IPS DF 4.7 (cell line): ENCODE measurements around the gene TMEM259.
"Not testable (repeated sequence)": the region's sequence is repeated elsewhere in the genome, so short reads cannot be mapped to it uniquely, and the experiment has no call there.

Experiments used
- DNase-seq: peaks from one replicate; pipeline ENCODE4 v3.0.0-alpha.2; 2013; ENCODE audit warnings: low spot score; ENCODE audit errors: extremely low read depth

The TMEM259 gene

DNA sequence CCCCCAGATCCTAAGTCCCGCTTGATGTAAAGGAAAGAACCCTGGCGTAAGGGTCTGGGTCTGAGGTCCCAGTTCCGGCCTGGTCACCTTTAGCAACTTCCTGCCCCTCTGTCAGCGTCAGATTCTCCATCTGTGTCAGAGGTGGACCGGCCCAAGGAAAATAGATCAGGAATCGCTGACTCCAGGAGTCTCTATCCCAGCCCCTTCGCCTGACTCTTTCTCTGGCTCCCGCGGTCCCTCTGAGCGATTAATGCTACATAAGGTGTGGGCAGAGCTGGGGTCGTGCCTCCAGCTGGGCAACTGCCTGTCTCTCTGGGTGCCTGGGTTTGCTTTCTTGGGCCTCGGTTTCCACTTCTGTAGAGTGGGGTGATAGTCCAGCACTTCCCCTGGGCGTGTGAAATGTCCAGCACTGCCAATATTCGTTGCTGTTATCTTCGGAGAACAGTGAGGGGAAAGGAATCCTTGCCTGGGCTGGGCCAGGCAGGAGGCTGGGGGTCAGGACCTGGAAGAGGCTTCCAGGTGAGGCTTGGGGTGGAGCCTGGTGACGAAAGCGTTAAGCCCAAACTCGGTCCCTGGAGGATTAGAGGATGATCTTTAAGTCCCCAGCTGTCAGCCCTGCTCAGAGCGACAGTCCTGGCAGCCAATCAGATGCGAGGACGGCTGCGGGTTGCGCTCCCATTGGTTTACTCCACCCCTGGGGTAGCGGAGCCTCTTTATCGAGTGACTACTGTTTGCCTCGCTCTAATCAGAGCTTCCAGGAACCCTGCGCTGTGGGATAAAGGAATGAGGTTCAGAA is 19.8 kb upstream of the TMEM259 start:
- no peak for DNase-seq

DNA sequence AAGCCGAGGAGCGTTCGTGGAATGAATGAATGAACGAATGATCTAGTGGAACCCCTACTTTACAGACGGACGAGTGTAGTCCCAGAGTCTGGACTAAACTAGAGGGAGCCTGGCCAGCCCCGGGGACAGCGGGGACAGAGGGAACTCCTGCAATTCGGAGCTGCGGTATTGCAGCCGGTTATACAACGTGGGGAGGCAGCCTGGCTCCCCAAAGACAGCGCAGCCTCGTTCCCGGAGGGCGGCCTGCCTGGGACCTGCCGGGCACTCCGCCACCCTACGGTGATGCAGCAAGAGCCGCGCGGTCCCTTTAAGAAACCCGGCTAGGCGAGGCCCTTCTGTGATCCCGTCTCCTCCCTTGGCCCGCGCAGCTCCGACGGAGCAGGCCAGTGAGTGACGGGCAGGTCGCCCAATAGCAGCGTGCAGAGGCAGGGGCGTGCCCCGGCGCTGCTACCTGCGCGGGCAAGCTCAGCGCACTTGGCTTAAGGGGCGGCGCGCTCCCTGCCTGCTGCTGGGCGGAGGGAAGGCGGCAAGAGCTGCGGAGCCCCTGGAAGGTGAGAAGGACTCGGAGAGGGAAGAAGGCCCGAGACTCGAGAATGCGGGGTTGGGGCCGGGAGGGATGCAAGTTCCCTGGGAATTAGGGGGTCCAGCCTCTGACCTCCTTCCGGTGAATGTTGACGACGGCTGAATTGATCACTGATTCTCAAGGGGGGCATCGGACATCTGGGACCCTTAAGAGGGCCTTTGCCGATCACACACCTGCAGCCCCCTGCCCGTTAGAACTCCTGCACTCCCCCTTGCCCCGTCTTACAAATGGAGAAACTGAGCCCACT is 18.9 kb upstream of the TMEM259 start, which contains the start of gene ABCA7:
TSS of gene ABCA7 (plus strand) at position 462 of the 830 bp plus-strand sequence. CDS start 1,255 bp downstream, outside the sequence.
- peak; percentile 94 for DNase-seq

DNA sequence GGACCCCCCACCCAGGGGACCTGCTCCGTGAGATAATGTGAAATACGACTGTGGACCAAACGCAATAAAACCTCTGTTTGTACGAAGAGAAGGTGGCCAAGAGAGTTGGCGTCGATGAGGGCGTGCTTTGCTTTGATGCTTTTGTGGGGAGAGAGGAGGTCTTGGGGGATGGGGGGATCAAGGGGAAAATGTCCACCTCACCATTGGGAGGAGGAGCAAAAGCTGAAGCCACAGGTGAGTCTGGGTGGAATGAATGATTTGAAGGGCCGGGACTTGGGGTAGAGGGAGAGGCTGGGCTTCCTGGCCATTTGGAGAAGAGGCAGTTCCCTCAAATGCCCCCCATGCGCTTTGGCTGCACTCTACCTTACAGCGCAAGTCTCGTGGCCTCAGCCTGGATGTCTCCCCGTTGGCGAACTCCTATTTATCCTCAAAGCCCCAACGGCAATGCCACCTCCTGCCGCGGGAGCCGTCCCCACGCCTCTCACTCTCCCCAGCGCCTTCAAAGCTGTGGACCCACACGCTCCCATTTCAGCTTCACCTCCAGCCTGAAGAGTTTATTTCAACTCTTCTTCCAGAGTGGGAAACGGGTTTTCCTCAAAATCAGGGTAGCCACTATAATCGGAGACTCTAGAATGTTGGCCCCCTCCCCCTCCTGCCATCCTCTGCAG is 18.2 kb upstream of the TMEM259 start:
- no peak for DNase-seq

DNA sequence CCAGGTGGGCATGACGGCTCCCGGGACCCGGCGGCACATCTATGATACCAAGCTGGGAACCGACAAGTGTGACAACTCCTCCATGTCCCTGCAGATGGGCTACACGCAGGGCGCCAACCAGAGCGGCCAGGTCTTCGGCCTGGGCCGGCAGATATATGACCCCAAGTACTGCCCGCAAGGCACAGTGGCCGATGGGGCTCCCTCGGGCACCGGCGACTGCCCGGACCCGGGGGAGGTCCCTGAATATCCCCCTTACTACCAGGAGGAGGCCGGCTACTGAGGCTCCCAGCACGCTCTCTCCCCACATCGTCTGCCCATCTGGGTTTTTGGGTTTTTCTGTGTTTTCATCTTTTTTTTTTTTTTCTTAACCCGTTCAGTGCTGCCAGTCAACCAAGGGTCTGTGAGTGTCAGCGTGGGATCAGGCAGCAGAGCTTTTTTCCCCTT is 16.7 kb upstream of the TMEM259 start:
- no peak for DNase-seq

DNA sequence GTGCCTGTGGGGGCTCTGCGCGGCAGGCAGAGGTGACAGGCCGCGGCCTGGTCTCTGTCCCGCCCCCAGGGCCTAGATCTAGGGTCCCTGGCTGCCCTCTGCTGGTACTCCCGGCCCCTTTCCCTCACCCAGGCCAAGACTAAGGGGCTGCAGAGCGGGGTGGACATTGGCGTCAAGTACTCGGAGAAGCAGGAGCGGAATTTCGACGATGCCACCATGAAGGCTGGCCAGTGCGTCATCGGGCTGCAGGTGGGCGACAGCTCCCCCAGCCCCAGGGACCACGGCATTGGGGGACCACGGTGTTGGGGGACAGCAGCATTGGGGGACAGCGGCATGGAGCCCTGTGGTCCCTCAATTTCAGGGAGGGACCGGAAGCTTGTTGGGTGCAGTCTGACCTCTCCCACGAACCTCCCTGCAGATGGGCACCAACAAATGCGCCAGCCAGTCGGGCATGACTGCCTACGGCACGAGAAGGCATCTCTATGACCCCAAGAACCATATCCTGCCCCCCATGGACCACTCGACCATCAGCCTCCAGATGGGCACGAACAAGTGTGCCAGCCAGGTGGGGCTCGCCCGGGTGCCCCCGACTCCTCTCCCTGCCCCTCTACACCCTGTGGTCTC is 15.2 kb upstream of the TMEM259 start:
- DNase-seq, result no peak

DNA sequence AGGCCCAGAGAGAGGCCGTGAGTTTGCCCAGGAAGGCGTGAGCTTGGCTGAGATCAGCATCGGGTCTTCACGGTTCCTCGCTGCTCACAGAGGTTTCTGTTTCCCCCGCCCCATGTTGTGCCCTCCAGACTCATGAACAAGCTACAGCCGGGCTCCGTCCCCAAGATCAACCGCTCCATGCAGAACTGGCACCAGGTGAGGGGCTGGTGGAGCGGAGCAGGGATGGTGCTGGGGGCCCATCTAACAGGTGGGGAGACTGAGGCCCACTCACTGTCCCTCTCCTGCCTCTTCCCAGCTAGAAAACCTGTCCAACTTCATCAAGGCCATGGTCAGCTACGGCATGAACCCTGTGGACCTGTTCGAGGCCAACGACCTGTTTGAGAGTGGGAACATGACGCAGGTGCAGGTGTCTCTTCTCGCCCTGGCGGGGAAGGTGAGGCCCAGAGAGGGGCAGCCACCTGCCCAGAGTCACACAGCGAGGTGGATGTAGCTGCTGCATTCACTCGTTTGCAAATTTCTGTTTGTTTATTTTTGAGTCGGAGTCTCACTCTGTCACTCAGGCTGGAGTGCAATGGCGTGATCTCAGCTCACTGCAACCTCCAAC is 11.4 kb upstream of the TMEM259 start:
- DNase-seq, result no peak

DNA sequence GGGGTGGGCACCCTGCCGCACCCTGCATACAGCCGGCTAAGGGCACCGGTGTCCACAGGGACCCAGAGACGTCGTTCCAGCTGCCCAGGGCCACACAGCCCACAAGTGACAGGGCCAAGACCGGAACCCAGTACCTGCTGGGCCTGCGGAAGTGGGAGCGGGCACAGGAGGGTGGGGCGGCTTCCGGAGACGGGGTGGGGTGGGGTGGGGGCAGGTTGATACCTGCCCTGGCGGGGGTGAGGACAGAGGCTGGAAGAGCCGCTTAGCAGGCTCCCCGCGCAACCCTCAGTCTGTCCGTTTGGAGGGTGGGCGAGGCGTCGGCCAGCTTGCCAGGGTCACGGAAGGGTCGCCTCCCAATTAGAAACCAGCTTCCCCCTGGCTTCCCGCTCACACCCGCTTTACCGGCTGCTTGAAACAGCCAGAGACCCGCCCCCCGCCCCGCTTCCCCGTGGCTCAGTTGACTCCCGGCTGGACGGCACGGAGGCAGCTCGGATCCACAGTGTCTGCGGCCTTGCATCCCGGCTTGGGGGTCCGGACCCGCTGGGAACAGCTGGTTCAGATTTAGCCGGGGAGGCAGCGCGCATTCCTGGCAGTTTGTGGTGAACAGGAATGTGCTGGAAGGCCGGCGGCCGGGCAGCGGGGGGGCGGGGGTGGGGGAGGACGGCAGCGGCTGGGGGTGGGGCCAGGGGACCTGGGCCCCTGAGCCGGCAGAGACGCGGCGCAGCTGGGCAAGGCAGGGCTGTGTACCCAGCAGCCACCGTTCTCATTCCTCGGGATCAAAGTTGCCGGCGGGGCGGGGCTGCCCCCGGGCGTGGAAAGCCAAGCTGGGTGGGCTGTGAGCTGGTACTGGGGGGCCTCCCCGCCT is 7.4 kb upstream of the TMEM259 start:
- DNase-seq, result no peak

DNA sequence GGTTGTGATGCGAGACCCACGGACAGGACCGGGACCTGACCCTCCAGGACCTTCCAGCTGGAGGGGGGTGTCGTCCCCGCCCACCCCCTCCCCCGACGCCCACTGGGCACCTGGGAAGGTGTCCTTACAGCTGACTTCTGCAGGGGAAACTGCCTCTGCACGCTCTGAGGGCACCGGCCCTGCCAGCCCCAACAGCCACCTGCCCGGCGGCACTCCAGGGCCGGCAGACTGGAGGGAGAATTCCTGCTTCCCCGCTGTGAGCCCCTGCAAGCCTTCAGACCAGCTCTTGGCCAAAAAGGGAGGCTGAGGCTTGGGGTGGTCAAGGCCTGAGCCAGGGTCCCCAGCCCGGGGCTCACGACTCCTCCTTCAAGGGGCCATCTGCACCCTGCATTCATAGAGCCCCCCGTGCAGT is 6.7 kb upstream of the TMEM259 start:
- DNase-seq, result no peak

DNA sequence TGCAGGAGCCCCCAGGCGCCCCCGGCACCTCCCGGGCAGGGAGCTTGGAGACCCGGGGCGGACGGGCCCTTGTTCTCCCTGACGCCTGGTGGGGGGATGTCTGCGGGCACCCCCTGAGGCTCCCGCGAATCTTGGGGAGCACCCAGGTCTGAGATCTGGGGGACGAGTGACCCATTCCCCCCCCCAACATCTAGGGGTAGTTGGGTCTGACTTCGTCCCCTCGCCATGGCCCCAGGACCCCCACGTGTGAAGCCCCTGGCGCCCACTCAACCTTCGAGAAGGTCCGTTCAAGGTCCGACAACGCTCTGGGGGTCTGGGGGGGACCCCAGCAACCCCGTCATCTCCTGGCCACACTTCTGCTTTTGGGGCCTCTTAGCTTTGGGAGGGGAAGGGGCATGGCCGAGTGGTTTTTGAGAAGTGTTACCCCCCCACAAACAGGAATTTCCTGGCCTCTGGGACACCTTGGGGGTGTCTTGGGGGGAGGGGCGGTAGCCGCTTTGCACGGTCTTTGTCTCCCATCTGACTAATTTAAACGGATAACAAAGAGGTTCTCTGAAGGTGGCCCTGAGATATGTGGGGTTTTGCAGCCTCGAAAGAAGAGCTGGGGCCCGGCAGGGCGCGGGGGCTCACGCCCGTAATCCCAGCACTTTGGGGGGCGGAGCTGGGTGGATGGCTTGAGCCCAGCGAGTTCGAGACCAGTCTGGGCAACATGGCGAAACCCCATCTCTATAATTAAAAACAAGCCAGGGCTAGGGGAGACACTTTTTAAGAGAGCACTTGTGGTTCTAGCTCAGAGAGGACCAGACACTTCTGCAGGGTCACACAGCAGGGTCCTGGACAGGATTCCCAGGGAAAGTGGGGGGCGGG is 6.1 kb upstream of the TMEM259 start:
- DNase-seq, result no peak

DNA sequence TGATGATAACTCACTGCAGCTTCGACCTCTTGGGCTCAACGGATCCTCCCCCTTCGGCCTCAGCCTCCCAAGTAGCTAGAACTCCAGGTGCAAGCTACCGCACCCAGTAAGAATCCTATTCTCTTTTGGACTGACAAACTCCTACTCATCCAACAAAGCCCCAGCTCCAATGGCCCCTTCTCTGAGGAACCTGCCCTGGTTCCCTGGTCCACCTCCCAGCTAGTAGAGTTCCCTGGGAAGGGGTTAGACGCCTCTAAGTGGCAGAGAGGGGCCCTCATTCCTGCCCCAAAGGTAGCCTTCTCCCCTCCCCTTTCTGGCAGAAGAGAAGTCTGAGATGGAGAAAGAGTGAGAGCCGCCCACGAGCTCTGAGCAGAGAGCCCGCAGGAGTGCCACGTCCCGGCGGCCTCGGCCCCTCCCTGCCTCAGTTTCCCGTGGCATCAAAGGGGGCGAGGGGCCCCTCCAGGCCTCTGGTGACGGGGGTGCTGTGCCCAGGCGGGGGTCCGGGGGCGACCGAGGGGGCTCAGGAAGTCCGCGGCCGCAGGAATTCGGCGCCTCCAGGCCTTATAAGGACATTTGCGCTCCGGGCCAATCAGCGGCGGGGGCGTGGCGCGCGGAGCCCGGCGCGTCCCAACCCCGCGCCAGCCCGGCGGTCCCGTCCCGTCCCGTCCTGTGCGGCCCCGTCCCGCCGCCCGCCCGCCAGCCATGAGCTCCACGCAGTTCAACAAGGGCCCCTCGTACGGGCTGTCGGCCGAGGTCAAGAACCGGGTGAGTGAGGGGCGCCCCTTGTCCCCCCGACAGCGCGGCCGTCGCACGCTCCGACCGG is 5.2 kb upstream of the TMEM259 start, which contains the start of gene CNN2:
TSS of gene CNN2 (plus strand) at position 649 of the 823 bp plus-strand sequence. CDS start at position 703, 54 bp downstream.
- DNase-seq, result no peak

DNA sequence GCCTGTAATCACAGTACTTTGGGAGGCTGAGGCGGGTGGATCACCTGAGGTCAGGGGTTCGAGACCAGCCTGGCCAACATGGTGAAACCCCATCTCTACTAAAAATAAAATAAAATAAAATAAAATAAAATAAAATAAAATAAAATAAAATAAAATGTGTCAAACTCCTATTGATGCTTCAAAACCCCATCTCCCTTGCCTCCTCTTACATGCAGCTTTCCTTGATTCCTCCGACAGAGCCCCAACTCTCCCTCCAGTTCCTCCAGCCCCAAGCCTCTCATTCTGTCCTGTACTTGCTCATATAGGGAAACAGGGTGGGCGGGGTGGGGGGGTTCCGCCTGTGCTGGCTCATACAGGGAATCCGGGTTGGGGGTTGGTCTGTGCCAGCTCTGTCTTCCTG is 4.2 kb upstream of the TMEM259 start:
- DNase-seq, result not testable (repeated sequence)

DNA sequence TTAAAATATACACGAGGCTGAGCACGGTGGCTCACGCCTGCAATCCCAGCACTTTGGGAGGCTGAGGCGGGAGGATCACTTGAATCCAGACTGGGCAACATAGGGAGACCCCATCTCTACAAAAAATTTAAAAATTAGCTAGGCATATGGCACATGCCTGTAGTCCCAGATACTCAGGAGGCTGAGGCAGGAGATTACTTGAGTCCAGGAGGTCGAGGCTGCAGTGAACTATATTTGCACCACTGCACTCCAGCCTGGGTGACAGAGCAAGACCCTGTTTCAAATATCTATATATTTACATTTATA is 2.9 kb upstream of the TMEM259 start:
- DNase-seq, result not testable (repeated sequence)

DNA sequence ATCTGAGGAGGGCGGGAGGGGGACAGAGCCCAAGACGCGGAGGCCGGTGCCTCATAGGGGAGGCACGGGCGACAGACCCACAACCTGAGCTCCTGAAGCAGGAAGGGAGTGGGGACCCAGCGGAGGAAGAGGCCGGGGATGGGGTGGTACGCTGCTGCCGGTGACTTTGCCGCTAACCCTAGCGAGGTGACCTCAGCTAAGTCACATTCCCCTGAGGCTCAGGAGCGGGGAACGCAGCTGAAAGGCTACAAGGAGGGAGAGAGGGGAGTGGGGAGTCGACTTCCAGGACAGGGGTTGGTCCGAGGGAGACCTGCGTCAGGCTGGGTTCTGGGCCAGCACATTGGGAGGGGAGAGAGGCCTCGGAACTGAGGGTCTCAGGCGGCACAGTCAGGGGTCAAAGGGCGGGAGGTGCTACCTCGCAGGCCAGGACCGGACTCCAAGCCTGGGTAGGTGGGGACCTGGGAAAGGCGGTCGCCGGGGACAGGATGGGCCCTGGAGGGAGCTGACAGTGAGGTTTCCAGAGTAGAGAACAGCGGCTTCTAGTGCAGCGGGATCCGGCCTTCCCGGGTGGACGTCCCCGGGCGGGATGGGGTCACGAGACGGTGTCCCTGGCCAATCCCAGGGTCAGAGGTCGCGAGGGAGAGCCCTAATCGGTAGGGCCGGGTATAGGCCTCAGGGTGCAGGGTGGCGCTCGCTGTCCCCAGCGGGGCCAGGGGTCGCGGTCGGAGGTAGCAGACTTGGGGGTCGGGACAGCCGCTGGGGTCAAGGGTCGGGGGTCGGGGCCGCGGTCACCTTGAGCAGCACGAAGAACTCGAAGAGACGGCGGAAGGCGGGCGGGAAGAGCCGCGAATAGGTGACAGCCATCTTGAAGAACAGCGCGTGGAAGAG is 699 bp downstream of the TMEM259 start:
- no peak for DNase-seq

DNA sequence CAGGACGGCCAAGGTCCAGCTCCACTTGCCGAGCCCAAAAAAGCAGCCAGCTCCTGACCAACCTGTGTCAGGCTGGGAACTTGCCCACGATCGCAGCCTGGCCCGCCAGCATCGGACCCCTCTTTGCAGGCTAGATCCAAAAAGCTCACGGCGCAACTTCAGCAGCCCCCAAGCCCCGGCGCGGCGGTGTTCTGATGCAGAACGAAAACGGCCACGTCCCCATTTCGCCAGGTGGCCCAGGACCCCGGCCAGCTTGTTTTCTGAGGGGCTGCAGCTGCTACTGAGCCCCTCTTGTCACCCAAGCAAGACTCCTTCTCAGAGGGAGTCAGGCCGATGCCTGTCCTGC is 1.3 kb downstream of the TMEM259 start:
- DNase-seq, result no peak

DNA sequence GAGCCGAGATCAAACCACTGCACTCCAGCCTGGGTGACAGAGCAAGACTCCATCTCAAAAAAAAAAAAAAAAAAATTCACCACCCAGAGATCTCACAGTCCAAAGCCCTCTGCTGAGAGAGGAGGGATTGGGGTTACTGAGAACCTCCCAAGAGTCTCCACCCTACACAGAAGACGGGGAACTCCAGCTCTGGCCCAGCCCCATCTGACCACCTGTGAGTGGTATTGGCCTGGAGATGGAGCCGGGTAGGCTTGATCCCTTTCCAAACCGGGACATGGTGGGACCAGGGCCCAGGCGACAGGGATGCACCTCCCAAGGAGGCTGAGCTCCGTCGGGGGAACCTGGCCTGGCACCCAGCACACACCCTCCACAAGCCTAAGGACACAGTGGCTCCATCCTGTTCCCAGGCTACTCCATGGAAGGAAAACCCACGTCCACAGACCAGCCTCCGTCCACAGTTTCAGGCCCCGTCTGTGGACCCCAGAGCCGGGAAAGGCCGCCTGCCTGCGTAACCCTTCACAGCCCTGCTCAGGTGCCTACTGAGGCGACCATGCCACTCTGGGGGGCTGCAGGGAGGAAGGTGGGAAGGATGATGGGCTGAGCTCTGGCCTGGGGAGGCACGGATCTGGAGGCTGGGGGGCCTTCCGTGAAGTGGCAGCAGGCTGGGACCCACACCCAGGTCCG is 1.8 kb downstream of the TMEM259 start:
- DNase-seq, result no peak

DNA sequence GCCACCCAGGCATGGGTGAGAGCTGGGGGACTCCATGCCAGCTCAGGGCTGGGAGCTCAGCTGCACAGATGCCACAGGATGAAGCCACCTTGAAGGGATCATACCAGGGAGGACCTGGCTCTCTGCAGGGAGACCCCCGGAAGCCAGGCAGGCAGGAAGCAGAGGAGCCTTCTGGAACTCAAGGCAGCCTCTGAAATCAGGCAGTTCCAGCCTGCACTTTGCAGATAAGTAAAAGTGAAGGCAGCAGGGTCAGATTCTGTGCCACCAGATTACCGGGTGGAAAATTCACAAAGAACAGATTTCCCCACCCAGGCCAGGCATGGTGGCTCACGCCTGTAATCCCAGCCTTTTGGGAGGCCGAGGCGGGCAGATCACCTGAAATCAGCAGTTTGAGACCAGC is 2.5 kb downstream of the TMEM259 start:
- no peak for DNase-seq

DNA sequence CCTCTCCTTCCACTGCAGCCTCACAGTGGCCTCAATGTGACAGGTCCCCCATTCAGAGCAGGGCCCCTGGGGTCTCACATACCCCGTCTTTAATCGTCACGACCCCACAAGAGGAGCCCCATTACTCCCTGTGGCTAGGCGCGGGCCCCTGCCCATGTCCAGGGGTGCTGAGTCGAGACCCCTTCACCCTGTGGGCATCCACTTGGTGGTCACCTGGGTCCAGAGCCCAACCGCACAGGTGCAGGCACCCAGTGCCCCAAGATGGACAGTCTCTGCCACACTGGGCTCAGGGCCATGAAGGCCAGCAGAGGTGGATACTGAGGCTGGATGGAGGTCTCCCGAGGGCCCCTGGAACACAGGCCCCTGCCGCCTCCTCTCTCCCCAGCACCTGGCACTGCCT is 3.0 kb downstream of the TMEM259 start:
- DNase-seq, result no peak
